K562 (cell line): ENCODE measurements around the gene SRCIN1. TPM values are rescaled to one million over a fixed set of nuclear protein-coding genes. Genes with fewer than 3 reads are reported as not detected.

ENCODE experiments used
- ATAC-seq: fragments of 200-7000 bp; cut with Tn5 transposase; 3 replicates; pipeline ENCODE4 v1.9.1; 2020; ENCODE audit warnings: moderate library complexity
- BruUV-seq: library from RNA; stranded (reverse); fragments of 400-500 nt; replicated peaks from 2 replicates; lab custom pipeline; 2021; lab: Mats Ljungman, UMichigan
- CTCF ChIA-PET: fragments of 300-600 bp; formaldehyde crosslinking; extraction: SDS; loops from one replicate; lab custom pipeline; 2021; ENCODE audit warnings: low intra/inter-chr PET ratio; lab: Yijun Ruan, JAX
- POLR2A ChIA-PET: fragments of 300-600, 350-650 bp; sonication (Branson Sonifier 250); formaldehyde crosslinking; extraction: SDS; loops from one replicate; lab custom pipeline; 2021; ENCODE audit warnings: antibody characterized with exemption, inconsistent platforms; lab: Yijun Ruan, JAX
- DNase-seq, 4 experiments: peaks; one replicate each; pipeline versions ENCODE4 v3.0.0 to v3.0.0-alpha.2; 2011 to 2018; ENCODE audit warnings: low spot score in 3 of 4, mixed read lengths in 3 of 4; ENCODE audit errors: extremely low read depth in 1 of 4
- FAIRE-seq: peaks from 2 replicates; lab custom pipeline; 2011; peaks lifted over from hg19 to GRCh38; lab: Jason Lieb, UNC
- H2AFZ ChIP-seq: 2 replicates; pipeline ENCODE4 v1.6.0; 2011; ENCODE audit warnings: low read depth, low read length, control low read depth, inconsistent platforms
- H3K27ac ChIP-seq: fragments of 200-600 bp; 3 replicates; pipeline ENCODE4 v1.8.0; 2011; ENCODE audit warnings: low read depth, mild to moderate bottlenecking, control low read depth, inconsistent platforms, low read length, moderate library complexity, mixed read lengths; ENCODE audit errors: extremely low read depth
- H3K27me3 ChIP-seq, 2 experiments: fragments of 300-600 bp in 1 of 2; 2 replicates in 1 of 2; 3 replicates in 1 of 2; pipeline versions ENCODE4 v1.6.0 to v1.8.0; 2011; ENCODE audit warnings: inconsistent platforms in 2 of 2, low read length in 2 of 2, mild to moderate bottlenecking in 1 of 2, mixed read lengths in 1 of 2, moderate library complexity in 1 of 2; ENCODE audit not compliant: control insufficient read depth in 2 of 2, insufficient read depth in 2 of 2
- H3K36me3 ChIP-seq: fragments of 300-600 bp; 3 replicates; pipeline ENCODE4 v1.8.0; 2011; ENCODE audit warnings: mild to moderate bottlenecking, low read length, inconsistent platforms; ENCODE audit not compliant: control insufficient read depth, insufficient read depth
- H3K4me1 ChIP-seq, 2 experiments: fragments of 200-600 bp in 1 of 2; replicated peaks in 1 of 2; 2 replicates in 1 of 2; 3 replicates in 1 of 2; pipeline versions ENCODE4 v1.5.1 to v1.8.0; 2011; ENCODE audit warnings: inconsistent platforms in 2 of 2, low read length in 2 of 2, mild to moderate bottlenecking in 1 of 2, mixed read lengths in 1 of 2, moderate library complexity in 1 of 2; ENCODE audit not compliant: control insufficient read depth in 2 of 2, insufficient read depth in 2 of 2
- H3K4me2 ChIP-seq: 2 replicates; pipeline ENCODE4 v1.6.1; 2011; ENCODE audit warnings: low read length, control low read depth, inconsistent platforms, mixed read lengths; ENCODE audit not compliant: insufficient read depth
- H3K4me3 ChIP-seq: fragments of 200-600 bp; sonication (generic), shearing (Covaris generic); 2 replicates; pipeline ENCODE4 v1.5.1; 2016; ENCODE audit warnings: control low read depth, inconsistent platforms
- H3K79me2 ChIP-seq: fragments of 200-600 bp; 3 replicates; pipeline ENCODE4 v1.8.0; 2011; ENCODE audit warnings: low read length, inconsistent platforms; ENCODE audit not compliant: control insufficient read depth, insufficient read depth
- H3K9ac ChIP-seq, 2 experiments: 2 replicates each; pipeline versions ENCODE4 v1.6.0 to v1.6.1; 2011; ENCODE audit warnings: low read depth in 2 of 2, low read length in 2 of 2, control low read depth in 1 of 2, inconsistent platforms in 1 of 2, mild to moderate bottlenecking in 1 of 2, mixed read lengths in 1 of 2; ENCODE audit not compliant: insufficient read depth in 1 of 2
- H3K9me1 ChIP-seq: one replicate; pipeline ENCODE4 v1.6.0; 2011; ENCODE audit warnings: inconsistent platforms, mild to moderate bottlenecking, low read length, moderate library complexity; ENCODE audit not compliant: control insufficient read depth, insufficient read depth
- H3K9me3 ChIP-seq: replicated peaks from 2 replicates; pipeline ENCODE4 v1.5.1; 2011; ENCODE audit warnings: low read depth, low read length, inconsistent platforms; ENCODE audit not compliant: control insufficient read depth, insufficient read depth
- H4K20me1 ChIP-seq: replicated peaks from 2 replicates; pipeline ENCODE4 v1.6.1; 2011; ENCODE audit warnings: low read length, inconsistent platforms, mixed read lengths; ENCODE audit not compliant: control insufficient read depth, insufficient read depth
- ARID4B ChIP-seq: sonication (generic); formaldehyde crosslinking; IDR thresholded peaks from 2 replicates; pipeline ENCODE4 v1.8.0; 2022; ENCODE audit warnings: mild to moderate bottlenecking, missing genetic modification reagents
- COPS2 ChIP-seq: fragments of 450-650 bp; conservative IDR thresholded peaks from 2 replicates; pipeline ENCODE4 v1.6.1; 2016; ENCODE audit warnings: mild to moderate bottlenecking, moderate library complexity
- ESRRB ChIP-seq: fragments of 250-450 bp; sonication (Bioruptor Pico); IDR thresholded peaks from 2 replicates; pipeline ENCODE4 v1.5.0; 2020; ENCODE audit warnings: mild to moderate bottlenecking, moderate library complexity, borderline replicate concordance
- KDM2B ChIP-seq: fragments of 250-450 bp; sonication (Bioruptor Pico); IDR thresholded peaks from 2 replicates; pipeline ENCODE4 v1.8.0; 2021; ENCODE audit warnings: mild to moderate bottlenecking, moderate library complexity
- KDM5B ChIP-seq: fragments of 200-600 bp; sonication (generic); IDR thresholded peaks from 2 replicates; pipeline ENCODE4 v1.6.1; 2012; ENCODE audit warnings: low read depth, mild to moderate bottlenecking, moderate library complexity, low read length, control low read depth, inconsistent platforms; ENCODE audit not compliant: insufficient replicate concordance
- KLF13 ChIP-seq: fragments of 450-650 bp; IDR thresholded peaks from 2 replicates; pipeline ENCODE4 v1.6.1; 2016; ENCODE audit warnings: missing genetic modification characterization, low read depth, mild to moderate bottlenecking, missing compliant biosample characterization, moderate library complexity, borderline replicate concordance
- SMC3 ChIP-seq: conservative IDR thresholded peaks from 2 replicates; pipeline ENCODE4 v1.6.1; 2011; ENCODE audit warnings: low read depth, low read length, improper control_type of control experiment; ENCODE audit not compliant: insufficient read depth
- SREBF2 ChIP-seq: sonication (generic); formaldehyde crosslinking; IDR thresholded peaks from 2 replicates; pipeline ENCODE4 v1.4.0; 2020; ENCODE audit warnings: mild to moderate bottlenecking, missing genetic modification reagents
- TCF7L2 ChIP-seq: fragments of 150-350 bp; IDR thresholded peaks from 2 replicates; pipeline ENCODE4 v1.6.1; 2016; ENCODE audit warnings: low read depth, mild to moderate bottlenecking, low read length, moderate library complexity
- ZBED1 ChIP-seq: IDR thresholded peaks from 2 replicates; pipeline ENCODE4 v1.6.1; 2014
- ZBTB5 ChIP-seq: fragments of 450-650 bp; IDR thresholded peaks from 2 replicates; pipeline ENCODE4 v1.6.1; 2017; ENCODE audit warnings: antibody characterized with exemption
- ZNF444 ChIP-seq: fragments of 250-450 bp; sonication (Bioruptor Pico); IDR thresholded peaks from 2 replicates; pipeline ENCODE4 v1.4.0; 2020; ENCODE audit warnings: mild to moderate bottlenecking, moderate library complexity
- ZNF766 ChIP-seq: fragments of 200-800 bp; sonication (Bioruptor generic); conservative IDR thresholded peaks from 2 replicates; pipeline ENCODE4 v1.6.1; 2016; ENCODE audit warnings: missing genetic modification characterization, missing compliant biosample characterization
- WGBS: fragments of 100-300 bp; shearing (Covaris generic); methylation state at CpG from one replicate; pipeline ENCODE4 v1.1.6; 2016; ENCODE audit warnings: low coverage, mixed read lengths; ENCODE audit not compliant: insufficient coverage; ENCODE audit errors: missing lambda C conversion rate; 5-methylcytosine and 5-hydroxymethylcytosine counted together
- in situ Hi-C: fragments of 300-500 bp; cut with MboI; formaldehyde crosslinking; loops from 4 replicates; pipeline ENCODE4 v1.15.0; 2018; ENCODE audit warnings: inconsistent platforms, mixed read lengths
- intact Hi-C: fragments of 100-400 bp; cut with micrococcal nuclease; formaldehyde crosslinking; loops from 2 replicates; pipeline ENCODE4 v1.14.2; 2022
- polyA plus RNA-seq, 8 experiments: library from polyadenylated mRNA; depleted of rRNA in 4 of 8; stranded (reverse) in 5 of 8; unstranded in 3 of 8; fragments of >200 nt; fragmentation: Nextera tagmentation in 2 of 8; fragmentation: Illumina TruSeq in 1 of 8; extraction: Ambion mirVana in 2 of 8; extraction: Trizol in 1 of 8; gene quantifications; 2 replicates each; pipeline versions ENCODE4 v1.2.1 to v1.2.3, GENCODE V29; 2011 to 2014; ENCODE audit warnings: inconsistent platforms in 1 of 8, missing spikeins in 1 of 8
- total RNA-seq, 7 experiments: library from RNA; depleted of rRNA in 6 of 7; stranded (reverse); fragments of >200 nt in 6 of 7; fragmentation: Illumina TruSeq in 2 of 7; extraction: Trizol in 2 of 7; gene quantifications; 2 replicates each; pipeline versions ENCODE4 v1.2.1 to v1.2.3, GENCODE V29; 2011 to 2021; ENCODE audit warnings: low replicate concordance in 1 of 7
- TF ChIP-seq, protein P1 (sequence below): fragments of 450-650 bp; formaldehyde crosslinking; IDR thresholded peaks from 2 replicates; pipeline ENCODE4 v1.4.0; 2022; ENCODE audit warnings: mild to moderate bottlenecking, moderate library complexity

The SRCIN1 gene
- total and polyA plus RNA-seq, 9 of the 15 experiments (the other 6 are each of a cell fraction or from before 2014, with no cell fraction given), result 0.09 to 0.33 (median 0.13) TPM; not detected in 6

DNA sequence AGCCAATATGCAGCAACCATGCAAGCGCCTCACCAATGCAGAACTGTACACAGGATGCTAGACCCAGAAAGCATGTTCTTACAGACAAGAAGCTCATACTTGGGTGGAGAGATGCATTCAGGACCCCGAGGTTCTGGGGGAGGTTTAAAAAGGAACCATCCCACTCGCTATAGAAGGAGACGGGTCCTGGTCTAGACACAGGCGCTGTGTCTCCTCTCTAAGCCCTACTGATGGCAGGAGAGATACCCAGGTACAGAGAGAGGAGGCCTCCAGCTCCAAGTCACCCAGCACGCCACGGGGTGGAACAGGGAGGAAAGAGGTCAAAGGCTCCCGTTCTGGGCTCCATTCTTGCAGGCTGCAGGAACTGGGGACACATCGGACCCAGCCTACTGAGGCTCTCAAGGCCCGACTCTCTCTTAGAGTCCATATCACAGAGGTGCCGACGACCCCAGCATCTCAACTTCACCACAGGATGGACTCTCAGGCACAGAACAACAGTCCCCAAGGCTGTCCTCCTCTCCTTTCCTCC, 28.0 kb downstream of the SRCIN1 start:
- no peaks in the 10 kb centered on the region for H3K9me3 ChIP-seq
- H3K9me1 ChIP-seq, result no peaks in the 10 kb centered on the region
- no peak overlapping the region for H3K4me3 ChIP-seq
- peaks cover 33% of the 10 kb centered on the region for H4K20me1 ChIP-seq
- peaks cover 0 to 21% of the 10 kb centered on the region in 2 experiments; a peak in 3 of 5 replicates for H3K4me1 ChIP-seq
- no peak for ATAC-seq
- no peak overlapping the region for H3K27ac ChIP-seq
- no peak overlapping the region for H3K9ac ChIP-seq
- CTCF ChIA-PET, result no interaction called here
- no peaks in the 10 kb centered on the region for H3K79me2 ChIP-seq
- FAIRE-seq, result no peak
- DNase-seq, result no peak
- peaks cover 40 to 65% of the 10 kb centered on the region in 2 experiments; a peak in 4 of 5 replicates for H3K27me3 ChIP-seq
- POLR2A ChIA-PET, result interaction anchor here (0.6 to 1.8 kb wide), 2 partner anchors 13 to 148 kb away, joined by 3 to 6 read pairs; no protein-coding TSS in a partner anchor
- 0% methylated on average over 12 of the region's 12 CpGs for whole genome bisulfite sequencing
- H2AFZ ChIP-seq, result no peak overlapping the region
- no TSS peak for BruUV-seq
- H3K4me2 ChIP-seq, result no peak overlapping the region
- in situ Hi-C loops, result loop anchor here (10.0 kb wide), 1 partner anchor 143 kb away; no protein-coding TSS in a partner anchor
- intact Hi-C loops, result no loop called here
- no peaks in the 10 kb centered on the region for H3K36me3 ChIP-seq
- TF ChIP-seq COPS2 (no peak), KDM2B (CRISPR knock-in tag) (no peak), SREBF2 (no peak), ZBED1 (no peak), TCF7L2 (no peak), ARID4B (no peak), KLF13 (tag) (no peak), SMC3 (no peak), ZNF766 (CRISPR knock-in tag) (no peak), ZNF444 (CRISPR knock-in tag) (no peak), ESRRB (no peak), ZBTB5 (no peak), KDM5B (no peak)
- TF ChIP-seq, protein P1, sequence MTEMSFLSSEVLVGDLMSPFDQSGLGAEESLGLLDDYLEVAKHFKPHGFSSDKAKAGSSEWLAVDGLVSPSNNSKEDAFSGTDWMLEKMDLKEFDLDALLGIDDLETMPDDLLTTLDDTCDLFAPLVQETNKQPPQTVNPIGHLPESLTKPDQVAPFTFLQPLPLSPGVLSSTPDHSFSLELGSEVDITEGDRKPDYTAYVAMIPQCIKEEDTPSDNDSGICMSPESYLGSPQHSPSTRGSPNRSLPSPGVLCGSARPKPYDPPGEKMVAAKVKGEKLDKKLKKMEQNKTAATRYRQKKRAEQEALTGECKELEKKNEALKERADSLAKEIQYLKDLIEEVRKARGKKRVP (CRISPR knock-in tag), result no peak
